Thymus (tissue), 2 donors: Measurements from ENCODE around the gene NKAIN1. TPM values are rescaled to one million over a fixed set of nuclear protein-coding genes. Genes with fewer than 3 reads are reported as not detected.

Experiments
- polyA plus RNA-seq: library from polyadenylated mRNA; stranded (reverse); fragments of 200-250 nt; gene quantifications from one replicate; pipeline ENCODE4 v1.2.3, GENCODE V29; 2013
- total RNA-seq: library from RNA; stranded (reverse); fragments of 120-200 nt; gene quantifications from one replicate; pipeline ENCODE4 v1.2.4, GENCODE V29; 2013
- donor health status: healthy.

Gene NKAIN1
- total and polyA plus RNA-seq, 2 donors = 0.16 to 0.19 TPM

Other genes starting within 250 kb of the NKAIN1 start
- gene PUM1, start 174.2 kb downstream of the NKAIN1 start, total RNA-seq = 35.4 TPM
- 36.3 TPM for gene PUM1, start 174.2 kb downstream of the NKAIN1 start, polyA plus RNA-seq
- 122 TPM for gene SNRNP40, start 56.9 kb upstream of the NKAIN1 start, total RNA-seq
- 36.8 TPM for gene SNRNP40, start 56.9 kb upstream of the NKAIN1 start, polyA plus RNA-seq
- gene ZCCHC17, start 57.1 kb upstream of the NKAIN1 start, total RNA-seq = 32.6 TPM
- gene ZCCHC17, start 57.1 kb upstream of the NKAIN1 start, polyA plus RNA-seq = 35.4 TPM
- gene FABP3, start 133.2 kb upstream of the NKAIN1 start, total RNA-seq = 5.2 TPM
- 31.9 TPM for gene FABP3, start 133.2 kb upstream of the NKAIN1 start, polyA plus RNA-seq
- gene SERINC2, start 173.3 kb upstream of the NKAIN1 start, total RNA-seq = 1.5 TPM
- 15.6 TPM for gene SERINC2, start 173.3 kb upstream of the NKAIN1 start, polyA plus RNA-seq